SU-DHL-6 (cell line): ENCODE measurements around the gene GPR132.

Source experiments
- CTCF ChIP-seq: fragments of 200-600 bp; sonication (generic); IDR thresholded peaks from one replicate; pipeline ENCODE4 v1.5.1; 2017; ENCODE audit warnings: antibody characterized with exemption, mild to moderate bottlenecking, low read length, moderate library complexity; ENCODE audit not compliant: insufficient read depth, poor library complexity, severe bottlenecking
- EZH2phosphoT487 ChIP-seq: fragments of 200-600 bp; sonication (generic), shearing (Covaris generic); conservative IDR thresholded peaks from 2 replicates; pipeline ENCODE4 v1.6.1; 2018; ENCODE audit warnings: mild to moderate bottlenecking, antibody characterized with exemption, low read length, moderate library complexity, mixed read lengths

- no peak for TF ChIP-seq CTCF
- no peak for TF ChIP-seq EZH2phosphoT487
Observed at GRCh38 chr14:105005329-105005928, 59.8 kb downstream of the GPR132 start.
